HPDE6-E6E7 (cell line): ENCODE results near the gene CD99.
"Not testable (repeated sequence)": the region's sequence is repeated elsewhere in the genome, so short reads cannot be mapped to it uniquely, and the experiment has no call there.

Experiments
- DNase-seq: peaks from one replicate; pipeline ENCODE4 v3.0.0; 2011; ENCODE audit warnings: missing footprints; ENCODE audit errors: extremely low spot score

CD99 gene

DNA sequence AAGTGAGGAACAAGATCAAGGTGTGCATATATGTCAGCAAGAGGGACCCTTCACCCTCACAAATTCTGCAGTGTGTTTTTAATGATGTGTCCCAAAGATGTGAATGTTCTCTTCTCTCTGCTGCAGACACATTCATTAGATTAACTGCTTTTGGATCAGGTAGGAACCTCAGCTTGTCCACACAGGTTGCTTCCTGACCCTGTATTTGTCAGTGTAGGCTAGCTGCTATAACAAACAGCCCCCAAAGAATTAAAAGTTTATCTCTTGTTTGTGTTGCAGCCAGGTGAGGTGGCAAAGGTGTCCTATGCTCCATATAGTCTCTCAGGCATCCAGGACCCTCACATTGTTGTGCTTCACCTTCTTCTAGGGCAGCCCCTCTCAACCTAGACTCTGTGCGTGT, 78.5 kb downstream of the CD99 start:
- no peak for DNase-seq

- DNase-seq: not testable (repeated sequence)
Measured at GRCh38 chrX:2773166-2774055, 82.3 kb downstream of the CD99 start.

DNA sequence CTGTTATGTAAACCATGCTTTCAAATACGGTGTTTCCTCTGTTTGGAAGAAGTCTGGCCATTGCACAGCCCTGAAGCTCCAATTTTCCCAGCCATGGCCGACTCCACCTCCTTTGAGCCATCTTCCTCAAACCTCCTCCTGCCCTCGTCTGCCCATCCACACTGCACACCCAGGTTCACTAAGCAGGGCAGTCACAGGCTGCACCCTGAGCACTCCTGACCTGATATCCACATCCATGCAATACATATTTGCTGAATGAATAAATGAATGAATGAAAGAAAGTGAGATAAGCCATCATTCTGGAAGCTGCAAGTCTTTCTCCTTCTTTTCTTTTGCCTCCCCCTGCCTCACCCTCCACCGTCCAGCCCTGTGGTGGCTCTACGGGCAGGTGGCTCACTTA, 83.0 kb downstream of the CD99 start:
- no peak for DNase-seq

DNA sequence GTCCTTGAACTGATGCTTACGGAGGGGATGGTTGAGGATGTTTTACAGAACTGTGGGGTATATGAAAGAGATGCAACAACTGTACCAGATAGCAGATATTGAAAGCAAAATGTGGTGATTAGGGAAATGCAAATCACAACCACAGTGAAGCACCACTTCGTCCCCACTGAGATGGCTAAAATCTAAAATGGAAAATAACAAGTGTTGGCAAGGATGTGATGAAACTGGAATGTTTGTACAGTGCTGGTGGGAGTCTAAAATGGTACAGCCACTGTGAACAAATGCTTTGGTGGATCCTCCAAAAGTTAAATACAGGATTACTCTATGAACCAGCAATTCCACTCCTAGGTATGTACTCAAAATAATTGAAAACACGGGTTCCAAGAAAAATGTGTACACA, 83.7 kb downstream of the CD99 start:
- no peak for DNase-seq

- DNase-seq: not testable (repeated sequence)
Measured at GRCh38 chrX:2780472-2781225, 89.6 kb downstream of the CD99 start.

- no peak for DNase-seq
Measured at GRCh38 chrX:2781226-2781571, 90.1 kb downstream of the CD99 start.

GRCh38 chrX:2781698-2782097, 90.6 kb downstream of the CD99 start:
- DNase-seq: no peak

- no peak for DNase-seq
Measured at GRCh38 chrX:2782171-2782570, 91.1 kb downstream of the CD99 start.

GRCh38 chrX:2782778-2783177, 91.7 kb downstream of the CD99 start:
- DNase-seq: no peak

- no peak for DNase-seq
Measured at GRCh38 chrX:2784026-2784425, 92.9 kb downstream of the CD99 start.

DNA sequence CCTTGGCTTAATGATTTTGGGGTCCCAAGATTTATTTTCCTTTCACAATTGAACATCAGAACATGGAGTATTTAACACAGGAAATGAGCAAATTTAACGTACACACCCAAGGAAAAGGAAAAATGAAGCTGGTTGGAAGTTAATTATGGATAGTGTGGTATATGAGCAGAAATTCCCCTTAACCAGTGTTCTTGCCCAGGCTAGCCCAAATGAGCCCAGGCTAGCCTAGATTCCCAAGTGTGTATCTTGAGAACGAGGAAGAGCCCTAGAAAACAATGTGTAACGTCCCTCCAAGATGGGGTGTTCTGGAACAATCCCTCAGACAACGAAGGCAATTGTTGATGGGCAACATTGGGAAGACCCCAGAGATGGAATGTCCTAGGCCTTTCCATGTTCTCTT, 94.4 kb downstream of the CD99 start:
- DNase-seq: no peak

DNA sequence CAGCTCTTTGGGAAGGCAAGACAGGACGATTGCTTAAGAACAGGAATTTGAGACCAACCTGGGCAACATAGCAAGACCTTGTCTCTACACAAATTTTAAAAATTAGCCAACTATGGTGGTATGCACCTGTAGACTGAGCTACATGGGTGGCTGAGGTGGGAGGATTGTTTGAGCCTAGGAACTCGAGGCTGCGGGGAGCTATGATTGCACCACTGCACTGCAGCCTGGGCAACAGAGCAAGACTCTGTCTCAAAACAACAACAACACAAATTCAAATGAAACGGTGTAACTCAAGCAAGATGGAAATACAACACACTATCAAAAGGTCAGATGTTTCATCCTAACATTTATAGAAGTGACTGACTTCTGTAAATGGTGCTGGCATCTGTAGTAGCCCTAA, 97.9 kb downstream of the CD99 start:
- DNase-seq: no peak

- no peak for DNase-seq
Measured at GRCh38 chrX:2789569-2789968, 98.5 kb downstream of the CD99 start.
